IMR-90 (cell line): ENCODE results near the gene NIPA2. TPM values are rescaled to one million over a fixed set of nuclear protein-coding genes. Genes with fewer than 3 reads are reported as not detected.

Experiments used
- ATAC-seq: fragments of 200-7000 bp; cut with Tn5 transposase; 2 replicates; pipeline ENCODE4 v1.9.1; 2020; ENCODE audit warnings: low read depth, mild to moderate bottlenecking, moderate library complexity
- BruUV-seq: library from RNA; stranded (reverse); fragments of 400-500 nt; replicated peaks from 2 replicates; lab custom pipeline; 2021; lab: Mats Ljungman, UMichigan
- CTCF ChIA-PET: fragments of 300-600 bp; formaldehyde crosslinking; extraction: SDS; loops from one replicate; lab custom pipeline; 2021; ENCODE audit warnings: antibody characterized with exemption; lab: Yijun Ruan, JAX
- POLR2A ChIA-PET: fragments of 300-600 bp; sonication (Branson Sonifier 250); formaldehyde crosslinking; loops from one replicate; lab custom pipeline; 2022; ENCODE audit warnings: antibody characterized with exemption; ENCODE audit not compliant: unreplicated experiment; lab: Charles Lee
- DNase-seq: peaks from one replicate; pipeline ENCODE4 v3.0.0; 2013
- H2AFZ ChIP-seq: replicated peaks from 2 replicates; pipeline ENCODE3; 2013; ENCODE audit warnings: low read length, mild to moderate bottlenecking; ENCODE audit not compliant: poor library complexity
- H2AK5ac ChIP-seq: 2 replicates; pipeline ENCODE4 v1.6.1; 2013; ENCODE audit warnings: low read depth, low read length, inconsistent platforms
- H2AK9ac ChIP-seq: replicated peaks from 2 replicates; pipeline ENCODE3; 2013; ENCODE audit warnings: mild to moderate bottlenecking, low read depth, low read length, moderate library complexity; ENCODE audit not compliant: poor library complexity
- H2BK120ac ChIP-seq: 2 replicates; pipeline ENCODE4 v1.6.1; 2013; ENCODE audit warnings: low read depth, low read length, inconsistent platforms
- H2BK15ac ChIP-seq: 3 replicates; pipeline ENCODE4 v1.6.1; 2013; ENCODE audit warnings: low read depth, low read length, inconsistent platforms
- H2BK20ac ChIP-seq: 2 replicates; pipeline ENCODE4 v1.6.1; 2013; ENCODE audit warnings: low read depth, mild to moderate bottlenecking, inconsistent platforms, low read length, moderate library complexity
- H2BK5ac ChIP-seq: 2 replicates; pipeline ENCODE4 v1.6.1; 2013; ENCODE audit warnings: mild to moderate bottlenecking, low read depth, low read length, inconsistent platforms; ENCODE audit not compliant: poor library complexity, severe bottlenecking
- H3K14ac ChIP-seq: replicated peaks from 2 replicates; pipeline ENCODE4 v1.6.1; 2013; ENCODE audit warnings: low read depth, low read length, inconsistent platforms
- H3K18ac ChIP-seq: 2 replicates; pipeline ENCODE4 v1.6.1; 2013; ENCODE audit warnings: low read depth, low read length, control low read depth
- H3K23ac ChIP-seq: 2 replicates; pipeline ENCODE4 v1.6.1; 2013; ENCODE audit warnings: low read depth, low read length, inconsistent platforms
- H3K27ac ChIP-seq: 2 replicates; pipeline ENCODE4 v1.5.1; 2013; ENCODE audit warnings: mild to moderate bottlenecking, control low read depth, low read length; ENCODE audit not compliant: insufficient read depth
- H3K27me3 ChIP-seq: 2 replicates; pipeline ENCODE4 v1.6.1; 2013; ENCODE audit warnings: low read length; ENCODE audit not compliant: control insufficient read depth, insufficient read depth
- H3K36me3 ChIP-seq: 2 replicates; pipeline ENCODE4 v1.6.1; 2013; ENCODE audit warnings: low read length, mixed read lengths; ENCODE audit not compliant: control insufficient read depth, insufficient read depth
- H3K4ac ChIP-seq: 2 replicates; pipeline ENCODE4 v1.6.1; 2013; ENCODE audit warnings: low read depth, low read length, inconsistent platforms
- H3K4me1 ChIP-seq: 2 replicates; pipeline ENCODE4 v1.6.1; 2013; ENCODE audit warnings: low read length, mixed read lengths; ENCODE audit not compliant: control insufficient read depth, insufficient read depth
- H3K4me2 ChIP-seq: 2 replicates; pipeline ENCODE4 v1.6.1; 2013; ENCODE audit warnings: low read depth, mild to moderate bottlenecking, control low read depth, low read length, moderate library complexity
- H3K4me3 ChIP-seq: 2 replicates; pipeline ENCODE4 v1.5.1; 2013; ENCODE audit warnings: low read depth, mild to moderate bottlenecking, control low read depth, low read length, moderate library complexity; ENCODE audit not compliant: insufficient read depth
- H3K56ac ChIP-seq: 2 replicates; pipeline ENCODE4 v1.6.1; 2013; ENCODE audit warnings: low read length, inconsistent platforms; ENCODE audit not compliant: insufficient read depth; ENCODE audit errors: extremely low read depth
- H3K79me1 ChIP-seq, 2 experiments: 2 replicates each; pipeline ENCODE4 v1.6.1; 2013; ENCODE audit warnings: low read length in 2 of 2, inconsistent platforms in 1 of 2, low read depth in 1 of 2
- H3K9ac ChIP-seq: 2 replicates; pipeline ENCODE4 v1.6.1; 2013; ENCODE audit warnings: low read depth, low read length, control low read depth
- H3K9me1 ChIP-seq: 2 replicates; pipeline ENCODE4 v1.6.1; 2013; ENCODE audit warnings: low read length, inconsistent platforms; ENCODE audit not compliant: insufficient read depth
- H3K9me3 ChIP-seq: 2 replicates; pipeline ENCODE4 v1.6.1; 2013; ENCODE audit warnings: low read length; ENCODE audit not compliant: control insufficient read depth, insufficient read depth
- H4K20me1 ChIP-seq: 2 replicates; pipeline ENCODE4 v1.6.1; 2013; ENCODE audit warnings: low read length, inconsistent platforms; ENCODE audit not compliant: insufficient read depth
- H4K5ac ChIP-seq: 2 replicates; pipeline ENCODE4 v1.6.1; 2013; ENCODE audit warnings: mild to moderate bottlenecking, low read depth, low read length, control low read depth
- H4K8ac ChIP-seq, 2 experiments: 2 replicates each; pipeline ENCODE4 v1.6.1; 2013; ENCODE audit warnings: low read depth in 2 of 2, low read length in 2 of 2, control low read depth in 1 of 2, inconsistent platforms in 1 of 2
- H4K91ac ChIP-seq: 2 replicates; pipeline ENCODE4 v1.6.1; 2013; ENCODE audit warnings: low read depth, low read length, inconsistent platforms; ENCODE audit not compliant: insufficient read depth
- BHLHE40 ChIP-seq: fragments of 150-350 bp; IDR thresholded peaks from 2 replicates; pipeline ENCODE4 v1.6.1; 2016; ENCODE audit warnings: mild to moderate bottlenecking, low read depth, low read length
- CEBPB ChIP-seq: IDR thresholded peaks from 2 replicates; pipeline ENCODE4 v1.6.1; 2012; ENCODE audit warnings: low read depth, low read length, improper control_type of control experiment
- CHD1 ChIP-seq: IDR thresholded peaks from 2 replicates; pipeline ENCODE4 v1.6.1; 2012; ENCODE audit warnings: low read depth, low read length, improper control_type of control experiment
- CTCF ChIP-seq: conservative IDR thresholded peaks from 2 replicates; pipeline ENCODE4 v1.5.1; 2012; ENCODE audit warnings: mild to moderate bottlenecking, low read depth, low read length, improper control_type of control experiment
- ELK1 ChIP-seq: fragments of 150-350 bp; IDR thresholded peaks from 2 replicates; pipeline ENCODE4 v1.6.1; 2016; ENCODE audit warnings: low read depth, mild to moderate bottlenecking, low read length, moderate library complexity, borderline replicate concordance
- MAFK ChIP-seq: IDR thresholded peaks from 2 replicates; pipeline ENCODE4 v1.6.1; 2012; ENCODE audit warnings: low read depth, low read length, improper control_type of control experiment
- MAZ ChIP-seq: IDR thresholded peaks from 2 replicates; pipeline ENCODE4 v1.6.1; 2012; ENCODE audit warnings: low read depth, mild to moderate bottlenecking, low read length, improper control_type of control experiment, moderate library complexity, borderline replicate concordance
- MXI1 ChIP-seq: IDR thresholded peaks from 2 replicates; pipeline ENCODE4 v1.6.1; 2012; ENCODE audit warnings: low read depth, mild to moderate bottlenecking, low read length, moderate library complexity, borderline replicate concordance
- NFE2L2 ChIP-seq: fragments of 150-350 bp; IDR thresholded peaks from 2 replicates; pipeline ENCODE4 v1.6.1; 2016; ENCODE audit warnings: low read depth, mild to moderate bottlenecking, low read length
- POLR2A ChIP-seq: IDR thresholded peaks from 2 replicates; pipeline ENCODE4 v1.6.1; 2012; ENCODE audit warnings: mild to moderate bottlenecking, low read depth, low read length
- RAD21 ChIP-seq: IDR thresholded peaks from 2 replicates; pipeline ENCODE4 v1.6.1; 2012; ENCODE audit warnings: low read length, improper control_type of control experiment
- RCOR1 ChIP-seq: IDR thresholded peaks from 2 replicates; pipeline ENCODE4 v1.6.1; 2012; ENCODE audit warnings: mild to moderate bottlenecking, low read length, improper control_type of control experiment; ENCODE audit not compliant: insufficient replicate concordance
- RFX5 ChIP-seq: IDR thresholded peaks from 2 replicates; pipeline ENCODE4 v1.8.0; 2012; ENCODE audit warnings: low read depth, mild to moderate bottlenecking, low read length, moderate library complexity
- USF2 ChIP-seq: fragments of 150-350 bp; IDR thresholded peaks from 2 replicates; pipeline ENCODE4 v1.6.1; 2017; ENCODE audit warnings: mild to moderate bottlenecking, antibody characterized with exemption, low read length, low read depth
- WGBS, 2 experiments: methylation state at CpG; one replicate each; pipeline versions ENCODE4 v1.1.5 to v1.1.7; 2013; ENCODE audit warnings: missing lambda C conversion rate in 2 of 2; ENCODE audit not compliant: insufficient read length in 1 of 2; ENCODE audit errors: extremely low coverage in 2 of 2; 5-methylcytosine and 5-hydroxymethylcytosine counted together
- dilution Hi-C: fragments of 300-500 bp; cut with HindIII; formaldehyde crosslinking; loops from one replicate; pipeline ENCODE4 v1.14.3; 2018; ENCODE audit warnings: low sequenced_read_pairs; ENCODE audit not compliant: unreplicated experiment
- in situ Hi-C: fragments of 300-500 bp; cut with MboI; formaldehyde crosslinking; loops from 3 replicates; pipeline ENCODE4 v1.14.3; 2019; ENCODE audit warnings: low sequenced_read_pairs, inconsistent platforms, mixed read lengths
- intact Hi-C: fragments of 100-400 bp; cut with micrococcal nuclease; formaldehyde crosslinking; loops from 2 replicates; pipeline ENCODE4 v1.10.0; 2022
- polyA plus RNA-seq, 3 experiments: library from polyadenylated mRNA; depleted of rRNA; stranded (reverse); fragments of >200 nt; gene quantifications; 2 replicates each; pipeline ENCODE4 v1.2.3, GENCODE V29; 2012; ENCODE audit warnings: low replicate concordance in 1 of 3
- total RNA-seq: library from RNA; depleted of rRNA; stranded (reverse); fragments of >200 nt; gene quantifications from 2 replicates; pipeline ENCODE4 v1.2.3, GENCODE V29; 2012

The NIPA2 gene
- total and polyA plus RNA-seq, 2 of the 4 experiments (the other 2 are of a cell fraction): 33.0 to 38.0 TPM

- peaks cover 12 to 23% of the 10 kb centered on the region in 2 experiments; a peak in 3 of 4 replicates for H3K79me1 ChIP-seq
- H4K8ac ChIP-seq: no peak overlapping the region
- no peak overlapping the region for H3K4me3 ChIP-seq
- no peak overlapping the region for H3K56ac ChIP-seq
- in situ Hi-C loops: no loop called here
- no peak overlapping the region for H2BK120ac ChIP-seq
- no peak overlapping the region for H3K4me2 ChIP-seq
- WGBS, 2 experiments: 100% methylated on average over 1 of the region's 9 CpGs; no CpG with 5 or more reads in 1 of the 2 experiments
- H2AK5ac ChIP-seq: no peak overlapping the region; the same call in 1 of the 2 replicates
- no peak overlapping the region for H3K9ac ChIP-seq
- intact Hi-C loops: loop anchor here (5.0 kb wide), 1 partner anchor 51 kb away; the partner anchor contains the start of gene NIPA2
- peaks cover 8% of the 10 kb centered on the region for H3K9me1 ChIP-seq
- H3K14ac ChIP-seq: no peak overlapping the region
- H4K5ac ChIP-seq: no peak overlapping the region
- peak overlapping the region; percentile 47; the same call in 1 of the 2 replicates for H3K27ac ChIP-seq
- ChIA-PET POLR2A (no interaction called here), CTCF (interaction anchor here (0.9 to 1.0 kb wide), 2 partner anchors 28 to 76 kb away, joined by 3 to 4 read pairs; no protein-coding TSS in a partner anchor)
- no peaks in the 10 kb centered on the region for H3K27me3 ChIP-seq
- peak overlapping the region; percentile 36; the same call in 1 of the 2 replicates for H2BK20ac ChIP-seq
- H2AK9ac ChIP-seq: peak overlapping the region; percentile 91
- peak; percentile 99 for DNase-seq
- H2BK15ac ChIP-seq: no peak overlapping the region
- H2AFZ ChIP-seq: peak overlapping the region; percentile 65
- H4K20me1 ChIP-seq: peaks cover 16% of the 10 kb centered on the region
- peak overlapping the region; percentile 72 for H3K4ac ChIP-seq
- 0 out of 2 replicates have a peak overlapping the region, but pooled peaks have one; percentile 67 for H3K23ac ChIP-seq
- BruUV-seq: no TSS peak
- H3K9me3 ChIP-seq: no peaks in the 10 kb centered on the region
- peaks cover 7% of the 10 kb centered on the region for H3K4me1 ChIP-seq
- peak; percentile 95 for ATAC-seq
- peaks cover 21% of the 10 kb centered on the region for H3K36me3 ChIP-seq
- dilution Hi-C loops: no loop called here
- peak overlapping the region; percentile 57 for H2BK5ac ChIP-seq
- no peak overlapping the region for H3K18ac ChIP-seq
- 0 out of 2 replicates have a peak overlapping the region, but pooled peaks have one; percentile 3 for H4K91ac ChIP-seq
- TF ChIP-seq ELK1 (no peak), RCOR1 (peak; percentile 72), MAFK (no peak), RFX5 (no peak), MXI1 (peak; percentile 95), CHD1 (no peak), POLR2A (no peak; the same call in 1 of the 2 replicates), CEBPB (peak; percentile 55), RAD21 (no peak), USF2 (peak; percentile 92), NFE2L2 (peak; percentile 71; the same call in 1 of the 2 replicates), MAZ (no peak), BHLHE40 (peak; percentile 99), CTCF (no peak)
These were observed 49.8 kb downstream of the NIPA2 start for GRCh38 chr15:22888120-22888859.
